GM19043 (cell line): ENCODE data around the gene DNAH3.
"Not testable (repeated sequence)": the region's sequence is repeated elsewhere in the genome, so short reads cannot be mapped to it uniquely, and the experiment has no call there.

Experiments used
- ATAC-seq: cut with Tn5 transposase; IDR thresholded peaks from one replicate; pipeline ENCODE4 v1.9.1; 2021; ENCODE audit warnings: low read depth; ENCODE audit not compliant: unreplicated experiment

DNAH3 gene

GRCh38 chr16:21076186-21076883 lies 74.3 kb downstream of the DNAH3 start:
- no peak for ATAC-seq

- ATAC-seq, result no peak
Observed at GRCh38 chr16:21075252-21075651, 75.4 kb downstream of the DNAH3 start.

GRCh38 chr16:21072976-21073375 lies 77.7 kb downstream of the DNAH3 start:
- no peak for ATAC-seq

GRCh38 chr16:21071741-21072140 lies 78.9 kb downstream of the DNAH3 start:
- ATAC-seq, result no peak

- ATAC-seq, result no peak
Observed at GRCh38 chr16:21070564-21070963, 80.1 kb downstream of the DNAH3 start.

GRCh38 chr16:21069986-21070385 lies 80.7 kb downstream of the DNAH3 start:
- ATAC-seq, result no peak

GRCh38 chr16:21064203-21064602 lies 86.4 kb downstream of the DNAH3 start:
- ATAC-seq, result no peak

GRCh38 chr16:21063314-21063713 lies 87.3 kb downstream of the DNAH3 start:
- not testable (repeated sequence) for ATAC-seq

GRCh38 chr16:21060027-21060510 lies 90.6 kb downstream of the DNAH3 start:
- ATAC-seq, result no peak

GRCh38 chr16:21057875-21058274 lies 92.8 kb downstream of the DNAH3 start:
- no peak for ATAC-seq

GRCh38 chr16:21056396-21056795 lies 94.2 kb downstream of the DNAH3 start:
- ATAC-seq, result no peak

- not testable (repeated sequence) for ATAC-seq
Observed at GRCh38 chr16:21055738-21056137, 94.9 kb downstream of the DNAH3 start.

GRCh38 chr16:21053590-21053989 lies 97.1 kb downstream of the DNAH3 start:
- no peak for ATAC-seq

GRCh38 chr16:21048091-21048912 lies 102.3 kb downstream of the DNAH3 start:
- not testable (repeated sequence) for ATAC-seq

GRCh38 chr16:21038197-21038596 lies 112.4 kb downstream of the DNAH3 start:
- no peak for ATAC-seq

GRCh38 chr16:21037736-21038135 lies 112.9 kb downstream of the DNAH3 start:
- ATAC-seq, result no peak

GRCh38 chr16:21037168-21037567 lies 113.5 kb downstream of the DNAH3 start:
- no peak for ATAC-seq

GRCh38 chr16:21036471-21036870 lies 114.2 kb downstream of the DNAH3 start:
- ATAC-seq, result no peak

- no peak for ATAC-seq
Observed at GRCh38 chr16:21033704-21034103, 116.9 kb downstream of the DNAH3 start.

- no peak for ATAC-seq
Observed at GRCh38 chr16:21033264-21033663, 117.4 kb downstream of the DNAH3 start.

- ATAC-seq, result no peak
Observed at GRCh38 chr16:21028728-21029127, 121.9 kb downstream of the DNAH3 start.

- ATAC-seq, result no peak
Observed at GRCh38 chr16:21026846-21027245, 123.8 kb downstream of the DNAH3 start.
